LNCaP clone FGC (cell line): ENCODE data around the gene HIGD2B.
"Not testable (repeated sequence)": the region's sequence is repeated elsewhere in the genome, so short reads cannot be mapped to it uniquely, and the experiment has no call there.

Source experiments
- DNase-seq: peaks from one replicate; pipeline ENCODE4 v3.0.0-alpha.2; 2011; ENCODE audit warnings: low read depth
- H3K4me3 ChIP-seq: 2 replicates; pipeline ENCODE4 v1.5.1; 2011; ENCODE audit warnings: mild to moderate bottlenecking, low read depth, low read length, control low read depth
- TF ChIP-seq, protein P1 (sequence below): IDR thresholded peaks from 2 replicates; pipeline ENCODE4 v1.5.1; 2012; ENCODE audit warnings: mild to moderate bottlenecking; ENCODE audit not compliant: control insufficient read depth, insufficient read depth; ENCODE audit errors: extremely low read depth

Gene HIGD2B

DNA sequence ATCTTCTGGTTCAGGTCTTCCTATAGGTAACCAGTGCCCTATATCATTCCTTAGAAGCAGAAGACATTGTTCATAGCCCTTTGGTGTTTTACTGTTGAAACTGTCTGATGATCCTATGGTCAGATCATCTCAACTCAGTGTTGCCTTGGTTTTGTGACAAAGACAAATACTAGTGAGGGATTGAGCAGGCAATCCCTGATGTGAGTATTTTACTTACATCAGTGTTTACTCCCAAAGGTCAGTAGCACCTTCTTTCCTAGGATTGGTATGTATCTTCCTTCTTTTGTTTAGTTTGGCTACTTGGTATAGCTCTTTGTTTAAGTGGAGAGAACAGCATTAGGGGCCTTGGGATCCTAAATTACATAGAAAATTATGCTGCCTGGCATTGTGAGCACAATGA, 41.2 kb upstream of the HIGD2B start:
- H3K4me3 ChIP-seq = no peak overlapping the region
- TF ChIP-seq, protein P1, sequence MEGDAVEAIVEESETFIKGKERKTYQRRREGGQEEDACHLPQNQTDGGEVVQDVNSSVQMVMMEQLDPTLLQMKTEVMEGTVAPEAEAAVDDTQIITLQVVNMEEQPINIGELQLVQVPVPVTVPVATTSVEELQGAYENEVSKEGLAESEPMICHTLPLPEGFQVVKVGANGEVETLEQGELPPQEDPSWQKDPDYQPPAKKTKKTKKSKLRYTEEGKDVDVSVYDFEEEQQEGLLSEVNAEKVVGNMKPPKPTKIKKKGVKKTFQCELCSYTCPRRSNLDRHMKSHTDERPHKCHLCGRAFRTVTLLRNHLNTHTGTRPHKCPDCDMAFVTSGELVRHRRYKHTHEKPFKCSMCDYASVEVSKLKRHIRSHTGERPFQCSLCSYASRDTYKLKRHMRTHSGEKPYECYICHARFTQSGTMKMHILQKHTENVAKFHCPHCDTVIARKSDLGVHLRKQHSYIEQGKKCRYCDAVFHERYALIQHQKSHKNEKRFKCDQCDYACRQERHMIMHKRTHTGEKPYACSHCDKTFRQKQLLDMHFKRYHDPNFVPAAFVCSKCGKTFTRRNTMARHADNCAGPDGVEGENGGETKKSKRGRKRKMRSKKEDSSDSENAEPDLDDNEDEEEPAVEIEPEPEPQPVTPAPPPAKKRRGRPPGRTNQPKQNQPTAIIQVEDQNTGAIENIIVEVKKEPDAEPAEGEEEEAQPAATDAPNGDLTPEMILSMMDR = no peak
- DNase-seq = no peak

DNA sequence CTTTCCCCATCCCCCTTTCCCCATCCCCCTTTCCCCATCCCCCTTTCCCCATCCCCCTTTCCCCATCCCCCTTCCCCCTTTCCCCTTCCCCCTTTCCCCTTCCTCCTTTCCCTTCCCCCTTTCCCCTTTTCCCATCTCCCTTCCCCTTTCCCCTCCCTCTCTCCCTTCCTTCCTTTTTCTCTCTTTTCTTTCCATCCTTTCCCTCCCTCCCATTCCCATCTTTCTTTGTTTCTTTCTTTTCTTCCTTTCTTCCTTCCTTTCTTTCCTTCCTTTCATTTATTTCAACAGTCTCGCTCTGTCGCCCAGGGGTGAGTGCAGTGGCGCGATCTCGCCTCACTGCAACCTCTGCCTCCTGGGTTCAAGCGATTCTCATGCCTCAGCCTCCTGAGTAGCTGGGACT, 39.9 kb upstream of the HIGD2B start:
- not testable (repeated sequence) for H3K4me3 ChIP-seq, DNase-seq

DNA sequence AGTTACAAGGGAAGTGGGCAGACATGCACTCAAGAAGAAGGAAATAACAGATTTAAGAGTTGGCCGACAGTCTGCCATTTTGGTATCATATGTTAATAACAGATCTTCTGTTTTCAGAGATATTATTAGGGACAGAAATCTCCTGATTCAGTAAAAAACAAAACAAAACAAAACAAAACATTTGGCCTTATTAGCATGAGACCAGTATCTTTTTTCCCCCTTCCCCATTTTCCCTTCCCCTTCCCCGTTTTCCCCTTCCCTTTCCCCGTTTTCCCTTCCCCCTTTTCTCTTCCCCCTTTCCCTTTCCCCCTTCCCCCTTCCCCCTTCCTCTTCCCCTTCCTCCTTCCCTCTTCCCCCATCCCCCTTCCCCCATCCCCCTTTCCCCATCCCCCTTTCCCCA, 39.5 kb upstream of the HIGD2B start:
- no peak for DNase-seq
- no peak overlapping the region for H3K4me3 ChIP-seq
- TF ChIP-seq, protein P1 = no peak

DNA sequence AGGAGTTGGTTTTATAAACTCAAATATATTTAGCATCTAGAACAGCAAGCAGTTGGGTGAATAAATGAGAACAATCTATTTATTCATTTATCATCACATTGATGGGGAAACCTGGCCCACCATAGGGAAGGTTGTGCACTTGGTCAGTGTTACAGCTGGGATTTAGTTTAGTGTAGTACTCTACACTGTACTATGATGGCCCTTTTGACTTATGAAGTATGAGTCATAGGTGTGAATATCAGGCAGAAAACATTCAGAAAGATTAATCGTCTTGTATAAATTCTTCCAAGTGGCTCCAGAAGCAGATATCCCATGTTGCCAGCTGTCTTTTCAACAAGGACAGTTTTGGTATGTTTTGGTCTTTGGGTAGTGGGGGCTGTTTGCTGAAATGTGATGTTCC, 38.0 kb upstream of the HIGD2B start:
- TF ChIP-seq, protein P1 = no peak
- no peak for DNase-seq
- no peak overlapping the region for H3K4me3 ChIP-seq

DNA sequence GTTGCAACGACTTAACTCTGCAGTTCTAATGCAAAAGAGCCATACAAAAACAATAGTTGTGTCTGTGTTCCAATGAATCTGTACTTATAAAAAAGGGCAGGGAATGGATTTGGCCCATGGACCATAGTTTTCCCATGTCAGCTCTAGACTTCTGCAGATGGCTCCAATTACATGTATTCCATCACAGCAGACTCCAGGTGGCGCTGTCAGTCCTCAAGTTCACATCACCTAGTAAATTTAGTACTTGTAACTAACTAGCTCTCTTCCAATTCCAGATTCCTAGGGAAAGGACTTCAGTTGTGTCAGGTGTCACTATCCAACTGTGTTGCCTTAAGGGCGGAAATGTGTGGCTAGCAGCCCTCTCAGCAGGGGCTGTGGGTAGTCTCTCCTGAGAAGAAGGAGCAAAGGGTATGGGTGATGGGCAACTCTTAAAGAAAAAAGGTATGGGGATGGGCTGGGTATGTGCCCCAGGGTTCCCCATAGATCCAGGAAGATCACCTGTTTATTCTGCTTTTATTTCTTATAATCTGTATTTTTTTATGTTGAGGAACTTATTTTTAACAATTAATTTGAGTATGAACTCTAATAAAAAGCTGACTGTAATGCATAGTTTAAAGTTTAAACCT, 36.2 kb upstream of the HIGD2B start:
- no peak overlapping the region for H3K4me3 ChIP-seq
- DNase-seq = peak; percentile 72
- TF ChIP-seq, protein P1 = peak; percentile 82

DNA sequence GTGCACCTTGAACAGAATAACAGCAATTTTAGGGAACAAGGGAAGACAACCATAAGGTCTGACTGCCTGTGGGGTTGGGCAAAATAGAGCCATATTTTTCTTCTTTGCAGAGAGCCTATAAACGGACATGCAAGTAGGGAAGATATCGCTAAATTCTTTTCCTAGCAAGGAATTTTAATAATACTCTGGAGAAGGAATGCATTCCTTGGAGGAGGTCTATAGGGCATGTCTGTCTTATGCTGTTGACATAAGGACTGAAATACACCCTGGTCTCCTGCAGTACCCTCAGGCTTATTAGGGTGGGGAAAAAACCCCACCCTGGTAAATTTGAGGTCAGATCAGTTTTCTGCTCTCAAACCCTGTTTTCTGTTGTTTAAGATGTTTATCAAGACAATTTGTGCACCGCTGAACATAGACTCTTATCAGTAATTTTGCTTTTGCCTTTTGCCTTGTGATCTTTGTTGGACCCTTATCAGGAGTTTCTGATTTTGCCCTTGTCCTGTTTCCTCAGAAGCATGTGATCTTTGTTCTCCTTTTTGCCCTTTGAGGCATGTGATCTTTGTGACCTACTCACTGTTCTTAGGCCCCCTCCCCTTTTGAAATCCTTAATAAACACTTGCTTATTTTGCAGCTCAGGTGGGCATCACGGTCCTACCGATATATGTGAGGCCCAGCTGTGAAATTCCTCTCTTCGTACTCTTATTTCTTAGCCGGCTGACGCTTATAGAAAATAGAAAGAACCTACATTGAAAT, 22.7 kb upstream of the HIGD2B start:
- not testable (repeated sequence) for DNase-seq

DNA sequence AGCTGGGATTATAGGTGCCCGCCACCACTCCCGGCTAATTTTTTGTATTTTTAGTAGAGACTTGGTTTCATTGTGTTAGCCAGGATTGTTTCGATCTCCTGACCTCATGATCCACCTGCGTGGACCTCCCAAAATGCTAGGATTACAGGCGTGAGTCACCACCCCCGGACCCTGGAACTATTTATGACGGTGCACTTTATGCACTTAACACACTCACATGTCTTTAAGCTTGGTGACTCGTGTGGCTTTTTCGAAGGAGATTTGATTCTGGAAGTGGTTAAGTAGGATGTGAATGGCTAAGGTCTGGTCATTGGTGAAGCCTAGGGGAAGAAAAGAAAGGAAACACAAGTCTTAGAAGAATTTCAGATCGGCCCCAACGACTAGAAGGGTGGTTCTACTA, 20.3 kb upstream of the HIGD2B start:
- H3K4me3 ChIP-seq = no peak overlapping the region
- DNase-seq = no peak
- TF ChIP-seq, protein P1 = no peak

More for the DNA sequence above, 22.7 kb upstream of the HIGD2B start:
- not testable (repeated sequence) for H3K4me3 ChIP-seq

DNA sequence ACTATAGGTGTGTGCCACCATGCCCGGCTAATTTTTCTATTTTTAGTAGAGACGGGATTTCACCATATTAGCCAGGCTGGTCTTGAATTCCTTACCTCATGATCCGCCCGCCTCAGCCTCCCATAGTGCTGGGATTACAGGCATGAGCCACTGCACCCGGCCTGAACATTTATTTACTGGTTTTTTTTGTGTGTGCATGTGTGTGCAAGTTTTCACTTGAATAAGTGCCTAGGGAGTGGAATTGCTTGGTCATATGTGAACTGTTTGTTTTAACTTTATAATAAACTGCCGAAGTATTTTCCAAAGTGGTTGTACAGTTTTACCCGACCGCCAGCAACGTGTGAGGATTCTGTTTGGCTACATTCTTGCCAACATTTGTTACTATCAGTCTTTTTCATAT, 14.1 kb upstream of the HIGD2B start:
- H3K4me3 ChIP-seq = no peak overlapping the region
- TF ChIP-seq, protein P1 = no peak
- DNase-seq = no peak
